ENCODE data around the gene MARCHF9. TPM values are rescaled to one million over a fixed set of nuclear protein-coding genes. Genes with fewer than 3 reads are reported as not detected.

MARCHF9 gene
- total RNA-seq, 1 donor from 2014 or later = 20.0 TPM

GRCh38 chr12:57783466-57783801, 28.5 kb downstream of the MARCHF9 start:
- Histone ChIP-seq H3K27me3 (ENCODE audit: low read depth) (no peaks in the 10 kb centered on the region), H3K4me1 (peaks cover 35% of the 10 kb centered on the region), H3K27ac (no peak overlapping the region), H3K9me3 (no peaks in the 10 kb centered on the region), H3K4me3 (peak overlapping the region; percentile 93), H3K36me3 (peaks cover 43% of the 10 kb centered on the region)
- no peak for DNase-seq
- TF ChIP-seq CTCF (IDR thresholded peaks at IDR 0.05) = no peak
- intact Hi-C loops (cut with DNase I) = no loop called here
- ATAC-seq = no peak

- Histone ChIP-seq H3K4me1 (peaks cover 35% of the 10 kb centered on the region), H3K9me3 (no peaks in the 10 kb centered on the region), H3K27ac (no peak overlapping the region), H3K36me3 (peaks cover 47% of the 10 kb centered on the region), H3K4me3 (peak overlapping the region; percentile 93), H3K27me3 (ENCODE audit: low read depth) (no peaks in the 10 kb centered on the region)
- no peak for DNase-seq
- ATAC-seq = no peak
- TF ChIP-seq CTCF (IDR thresholded peaks at IDR 0.05) = no peak
- intact Hi-C loops (cut with DNase I) = no loop called here
Observed at GRCh38 chr12:57783861-57784260, 29.0 kb downstream of the MARCHF9 start.

GRCh38 chr12:57793920-57794319, 39.0 kb downstream of the MARCHF9 start:
- H3K9me3 ChIP-seq = no peaks in the 10 kb centered on the region
- intact Hi-C loops (cut with DNase I) = no loop called here
- no peak overlapping the region for H3K4me3 ChIP-seq
- TF ChIP-seq CTCF (IDR thresholded peaks at IDR 0.05) = no peak
- no peak for DNase-seq
- no peaks in the 10 kb centered on the region for H3K4me1 ChIP-seq
- no peak overlapping the region for H3K27ac ChIP-seq
- peak in 1 of 2 donors; percentile 39 for ATAC-seq
- peaks cover 93% of the 10 kb centered on the region for H3K36me3 ChIP-seq
- no peaks in the 10 kb centered on the region for H3K27me3 ChIP-seq (ENCODE audit: low read depth)

GRCh38 chr12:57795354-57795753, 40.5 kb downstream of the MARCHF9 start:
- Histone ChIP-seq H3K27me3 (ENCODE audit: low read depth) (no peaks in the 10 kb centered on the region), H3K4me3 (no peak overlapping the region), H3K9me3 (no peaks in the 10 kb centered on the region), H3K4me1 (no peaks in the 10 kb centered on the region), H3K36me3 (peaks cover 93% of the 10 kb centered on the region), H3K27ac (no peak overlapping the region)
- intact Hi-C loops (cut with DNase I) = no loop called here
- no peak for ATAC-seq
- TF ChIP-seq CTCF (IDR thresholded peaks at IDR 0.05) = no peak
- DNase-seq = no peak

- H3K27me3 ChIP-seq (ENCODE audit: low read depth) = no peaks in the 10 kb centered on the region
- H3K4me3 ChIP-seq = no peak overlapping the region
- TF ChIP-seq CTCF (IDR thresholded peaks at IDR 0.05) = no peak
- ATAC-seq (no peak), DNase-seq (no peak)
- intact Hi-C loops (cut with DNase I) = no loop called here
- peaks cover 95% of the 10 kb centered on the region for H3K36me3 ChIP-seq
- no peaks in the 10 kb centered on the region for H3K9me3 ChIP-seq
- H3K27ac ChIP-seq = no peak overlapping the region
- no peaks in the 10 kb centered on the region for H3K4me1 ChIP-seq
Observed at GRCh38 chr12:57796996-57797395, 42.1 kb downstream of the MARCHF9 start.

GRCh38 chr12:57797933-57798332, 43.0 kb downstream of the MARCHF9 start:
- no peak for TF ChIP-seq CTCF (IDR thresholded peaks at IDR 0.05)
- no peak overlapping the region for H3K4me3 ChIP-seq
- no peaks in the 10 kb centered on the region for H3K27me3 ChIP-seq (ENCODE audit: low read depth)
- no peaks in the 10 kb centered on the region for H3K9me3 ChIP-seq
- no peak overlapping the region for H3K27ac ChIP-seq
- intact Hi-C loops (cut with DNase I) = no loop called here
- peaks cover 95% of the 10 kb centered on the region for H3K36me3 ChIP-seq
- peak; percentile 13 to 57 for ATAC-seq
- no peaks in the 10 kb centered on the region for H3K4me1 ChIP-seq
- DNase-seq = no peak
